Ascending aorta (tissue), 2 donors: ENCODE measurements around the gene CEP192. TPM values are rescaled to one million over a fixed set of nuclear protein-coding genes. Genes with fewer than 3 reads are reported as not detected.
A peak's percentile ranks its signal among the peaks of the same experiment; 100 is the strongest.

Experiments
- DNase-seq, 2 donors: peaks; one replicate each; pipeline ENCODE4 v3.0.0-alpha.2; 2019; ENCODE audit warnings: low spot score in 2 of 2
- H3K27ac ChIP-seq, 2 donors: fragments of 200-600 bp; sonication (generic); one replicate each; pipeline ENCODE4 v1.5.1; 2016 to 2017; ENCODE audit warnings: mild to moderate bottlenecking in 1 of 2
- H3K27me3 ChIP-seq: fragments of 200-600 bp; sonication (generic); one replicate; pipeline ENCODE4 v1.5.1; 2017
- H3K36me3 ChIP-seq, 2 donors: fragments of 200-600 bp; sonication (generic); one replicate each; pipeline ENCODE4 v1.5.1; 2016
- H3K4me1 ChIP-seq, 2 donors: fragments of 200-600 bp; sonication (generic); one replicate each; pipeline ENCODE4 v1.5.1; 2016 to 2017; ENCODE audit warnings: mild to moderate bottlenecking in 1 of 2
- H3K4me3 ChIP-seq, 2 donors: fragments of 200-600 bp; sonication (generic); one replicate each; pipeline ENCODE4 v1.5.1; 2016 to 2017; ENCODE audit warnings: mild to moderate bottlenecking in 1 of 2
- H3K9me3 ChIP-seq, 2 donors: fragments of 200-600 bp; sonication (generic); one replicate each; pipeline ENCODE4 v1.5.1; 2016
- intact Hi-C: fragments of 100-400 bp; cut with DNase I; formaldehyde crosslinking; loops from one replicate; pipeline ENCODE4 v1.15.1; 2023
- total RNA-seq: library from RNA; depleted of rRNA; stranded (reverse); fragments of >200 nt; gene quantifications from one replicate; pipeline ENCODE4 v1.1.0, GENCODE V29; 2016
- TF ChIP-seq, protein P1 (sequence below), 3 experiments: fragments of 200-600 bp in 2 of 3; fragments of 450-650 bp in 1 of 3; sonication (generic) in 2 of 3; IDR thresholded peaks; one replicate each; pipeline ENCODE4 v1.5.1; 2016 to 2019; ENCODE audit warnings: antibody characterized with exemption in 3 of 3, mild to moderate bottlenecking in 1 of 3, moderate library complexity in 1 of 3

The CEP192 gene, protein sequence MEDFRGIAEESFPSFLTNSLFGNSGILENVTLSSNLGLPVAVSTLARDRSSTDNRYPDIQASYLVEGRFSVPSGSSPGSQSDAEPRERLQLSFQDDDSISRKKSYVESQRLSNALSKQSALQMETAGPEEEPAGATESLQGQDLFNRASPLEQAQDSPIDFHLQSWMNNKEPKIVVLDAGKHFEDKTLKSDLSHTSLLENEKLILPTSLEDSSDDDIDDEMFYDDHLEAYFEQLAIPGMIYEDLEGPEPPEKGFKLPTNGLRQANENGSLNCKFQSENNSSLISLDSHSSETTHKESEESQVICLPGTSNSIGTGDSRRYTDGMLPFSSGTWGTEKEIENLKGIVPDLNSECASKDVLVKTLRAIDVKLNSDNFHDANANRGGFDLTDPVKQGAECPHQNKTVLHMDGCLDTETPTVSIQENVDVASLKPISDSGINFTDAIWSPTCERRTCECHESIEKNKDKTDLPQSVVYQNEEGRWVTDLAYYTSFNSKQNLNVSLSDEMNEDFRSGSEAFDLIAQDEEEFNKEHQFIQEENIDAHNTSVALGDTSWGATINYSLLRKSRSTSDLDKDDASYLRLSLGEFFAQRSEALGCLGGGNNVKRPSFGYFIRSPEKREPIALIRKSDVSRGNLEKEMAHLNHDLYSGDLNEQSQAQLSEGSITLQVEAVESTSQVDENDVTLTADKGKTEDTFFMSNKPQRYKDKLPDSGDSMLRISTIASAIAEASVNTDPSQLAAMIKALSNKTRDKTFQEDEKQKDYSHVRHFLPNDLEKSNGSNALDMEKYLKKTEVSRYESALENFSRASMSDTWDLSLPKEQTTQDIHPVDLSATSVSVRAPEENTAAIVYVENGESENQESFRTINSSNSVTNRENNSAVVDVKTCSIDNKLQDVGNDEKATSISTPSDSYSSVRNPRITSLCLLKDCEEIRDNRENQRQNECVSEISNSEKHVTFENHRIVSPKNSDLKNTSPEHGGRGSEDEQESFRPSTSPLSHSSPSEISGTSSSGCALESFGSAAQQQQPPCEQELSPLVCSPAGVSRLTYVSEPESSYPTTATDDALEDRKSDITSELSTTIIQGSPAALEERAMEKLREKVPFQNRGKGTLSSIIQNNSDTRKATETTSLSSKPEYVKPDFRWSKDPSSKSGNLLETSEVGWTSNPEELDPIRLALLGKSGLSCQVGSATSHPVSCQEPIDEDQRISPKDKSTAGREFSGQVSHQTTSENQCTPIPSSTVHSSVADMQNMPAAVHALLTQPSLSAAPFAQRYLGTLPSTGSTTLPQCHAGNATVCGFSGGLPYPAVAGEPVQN (N-terminal part only)
- 3.1 TPM for total RNA-seq

GRCh38 chr18:12990967-12991820 lies at the start of gene CEP192:
Gene CEP192 (plus strand): TSS chr18:12991362. CDS start chr18:12999425, 8,063 bp downstream.
- Histone ChIP-seq H3K36me3 (no peaks in the 10 kb centered on the region), H3K4me1 (peaks cover 0 to 9% of the 10 kb centered on the region in 2 donors), H3K4me3 (peak within 1 kb of the TSS; percentile 61 to 87), H3K9me3 (no peaks in the 10 kb centered on the region), H3K27ac (peak within 1 kb of the TSS; percentile 73 to 80), H3K27me3 (no peaks in the 10 kb centered on the region)
- intact Hi-C loops: loop anchor here (1.0 to 5.0 kb wide), 5 partner anchors 43 to 1010 kb away; partner anchors contain the start of genes FAM210A, IMPA2, PTPN2 and RNMT
- TF ChIP-seq, protein P1, sequence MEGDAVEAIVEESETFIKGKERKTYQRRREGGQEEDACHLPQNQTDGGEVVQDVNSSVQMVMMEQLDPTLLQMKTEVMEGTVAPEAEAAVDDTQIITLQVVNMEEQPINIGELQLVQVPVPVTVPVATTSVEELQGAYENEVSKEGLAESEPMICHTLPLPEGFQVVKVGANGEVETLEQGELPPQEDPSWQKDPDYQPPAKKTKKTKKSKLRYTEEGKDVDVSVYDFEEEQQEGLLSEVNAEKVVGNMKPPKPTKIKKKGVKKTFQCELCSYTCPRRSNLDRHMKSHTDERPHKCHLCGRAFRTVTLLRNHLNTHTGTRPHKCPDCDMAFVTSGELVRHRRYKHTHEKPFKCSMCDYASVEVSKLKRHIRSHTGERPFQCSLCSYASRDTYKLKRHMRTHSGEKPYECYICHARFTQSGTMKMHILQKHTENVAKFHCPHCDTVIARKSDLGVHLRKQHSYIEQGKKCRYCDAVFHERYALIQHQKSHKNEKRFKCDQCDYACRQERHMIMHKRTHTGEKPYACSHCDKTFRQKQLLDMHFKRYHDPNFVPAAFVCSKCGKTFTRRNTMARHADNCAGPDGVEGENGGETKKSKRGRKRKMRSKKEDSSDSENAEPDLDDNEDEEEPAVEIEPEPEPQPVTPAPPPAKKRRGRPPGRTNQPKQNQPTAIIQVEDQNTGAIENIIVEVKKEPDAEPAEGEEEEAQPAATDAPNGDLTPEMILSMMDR (IDR thresholded peaks at IDR 0.05): no peak
- peak; percentile 92 to 99 for DNase-seq

GRCh38 chr18:12943215-12943614 lies 47.9 kb upstream of the CEP192 start:
- no peak overlapping the region for H3K4me3 ChIP-seq
- no peaks in the 10 kb centered on the region for H3K9me3 ChIP-seq
- H3K36me3 ChIP-seq: no peaks in the 10 kb centered on the region
- peaks cover 0 to 18% of the 10 kb centered on the region in 2 donors for H3K4me1 ChIP-seq
- TF ChIP-seq, protein P1 (IDR thresholded peaks at IDR 0.05): no peak
- intact Hi-C loops: no loop called here
- no peak for DNase-seq
- no peaks in the 10 kb centered on the region for H3K27me3 ChIP-seq
- no peak overlapping the region for H3K27ac ChIP-seq

- no peak overlapping the region for H3K4me3 ChIP-seq
- intact Hi-C loops: loop anchor here (5.0 kb wide), 4 partner anchors 107 to 657 kb away; partner anchors contain the start of gene PRELID3A
These were observed 46.5 kb upstream of the CEP192 start for GRCh38 chr18:12944709-12945108.

GRCh38 chr18:12946549-12947284 lies 44.4 kb upstream of the CEP192 start:
- Histone ChIP-seq H3K36me3 (no peaks in the 10 kb centered on the region), H3K27ac (peak overlapping the region; percentile 98), H3K4me1 (peaks cover 5 to 26% of the 10 kb centered on the region in 2 donors), H3K4me3 (peak overlapping the region; percentile 78 to 87), H3K9me3 (no peaks in the 10 kb centered on the region), H3K27me3 (no peaks in the 10 kb centered on the region)
- peak in 1 of 2 donors; percentile 76 for DNase-seq
- TF ChIP-seq, protein P1 (IDR thresholded peaks at IDR 0.05): no peak
- intact Hi-C loops: loop anchor here (1.0 to 5.0 kb wide), 7 partner anchors 62 to 659 kb away; partner anchors contain the start of genes AFG3L2, PRELID3A and PTPN2

More at GRCh38 chr18:12944709-12945108, 46.5 kb upstream of the CEP192 start:
- peak; percentile 24 to 89 for DNase-seq
- Histone ChIP-seq H3K27ac (peak overlapping the region; percentile 77 to 98), H3K36me3 (no peaks in the 10 kb centered on the region), H3K4me1 (peaks cover 5 to 20% of the 10 kb centered on the region in 2 donors), H3K9me3 (no peaks in the 10 kb centered on the region), H3K27me3 (no peaks in the 10 kb centered on the region)
- TF ChIP-seq, protein P1 (IDR thresholded peaks at IDR 0.05): no peak
